NT2/D1 (cell line): Measurements from ENCODE around the gene FAM163B.

Experiments used
- SUZ12 ChIP-seq: IDR thresholded peaks from 2 replicates; pipeline ENCODE4 v1.6.1; 2011; ENCODE audit not compliant: insufficient read length, insufficient read depth; ENCODE audit errors: extremely low read depth
- YY1 ChIP-seq: IDR thresholded peaks from 2 replicates; pipeline ENCODE4 v1.6.1; 2011; ENCODE audit not compliant: insufficient read length, insufficient read depth
- ZNF274 ChIP-seq: IDR thresholded peaks from 2 replicates; pipeline ENCODE4 v1.6.1; 2011; ENCODE audit warnings: mild to moderate bottlenecking, low read depth, low read length

- TF ChIP-seq YY1 = no peak
- no peak for TF ChIP-seq SUZ12
- TF ChIP-seq ZNF274 = no peak
Measured at GRCh38 chr9:133533857-133534256, 75.3 kb downstream of the FAM163B start.
